ENCODE data around the gene NME4. TPM values are rescaled to one million over a fixed set of nuclear protein-coding genes. Genes with fewer than 3 reads are reported as not detected.

NME4 gene
- total RNA-seq, 2 donors from 2014 or later = 68.7 to 91.2 TPM

GRCh38 chr16:398561-399339 lies 1.8 kb downstream of the NME4 start:
- H3K27me3 ChIP-seq (replicated peaks; ENCODE audit: insufficient read depth) = no peaks in the 10 kb centered on the region
- ATAC-seq (ENCODE audit: insufficient number of reproducible peaks, low FRiP score, low read depth) = no peak
- DNase-seq (ENCODE audit: low spot score) = no peak
- no peaks in the 10 kb centered on the region for H3K9me3 ChIP-seq
- H3K36me3 ChIP-seq = no peaks in the 10 kb centered on the region
- H3K27ac ChIP-seq = peak overlapping the region; percentile 77 to 81
- TF ChIP-seq CTCF (IDR thresholded peaks at IDR 0.05) = no peak
- peaks cover 0 to 31% of the 10 kb centered on the region in 2 donors for H3K4me1 ChIP-seq (ENCODE audit: control insufficient read depth in 1 of 2, low read depth in 2 of 2)
- H3K4me3 ChIP-seq = no peak overlapping the region

DNA sequence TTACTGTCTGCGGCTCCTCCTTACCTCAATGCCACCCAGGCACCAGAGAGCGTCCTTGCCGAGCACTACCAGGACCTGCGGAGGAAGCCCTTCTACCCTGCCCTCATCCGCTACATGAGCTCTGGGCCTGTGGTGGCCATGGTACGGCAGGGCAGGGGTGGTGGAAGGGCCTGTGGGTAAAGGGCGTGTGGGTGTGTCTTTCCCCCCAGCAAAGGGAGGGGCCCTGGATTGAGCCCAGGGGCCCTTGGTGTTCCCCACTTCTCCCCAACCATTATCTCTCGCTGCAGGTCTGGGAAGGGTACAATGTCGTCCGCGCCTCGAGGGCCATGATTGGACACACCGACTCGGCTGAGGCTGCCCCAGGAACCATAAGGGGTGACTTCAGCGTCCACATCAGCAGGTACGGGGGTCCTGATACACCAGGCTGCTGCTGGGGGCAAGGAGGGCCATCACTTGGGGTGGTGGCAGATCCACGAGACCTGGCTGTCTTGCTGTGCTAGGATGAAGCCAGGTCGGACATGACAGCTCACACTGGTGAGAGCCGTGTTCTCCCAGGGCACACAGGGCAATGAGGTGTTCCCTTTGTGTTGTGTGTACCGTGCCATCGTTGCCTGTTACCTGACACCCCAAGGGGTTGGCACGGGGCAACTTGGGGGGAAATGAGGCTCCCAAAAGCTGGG lies 2.5 kb downstream of the NME4 start:
- Histone ChIP-seq H3K9me3 (no peaks in the 10 kb centered on the region), H3K27me3 (replicated peaks; ENCODE audit: insufficient read depth) (no peaks in the 10 kb centered on the region), H3K27ac (no peak overlapping the region), H3K36me3 (no peaks in the 10 kb centered on the region), H3K4me3 (no peak overlapping the region), H3K4me1 (ENCODE audit: control insufficient read depth in 1 of 2, low read depth in 2 of 2) (peaks cover 0 to 31% of the 10 kb centered on the region in 2 donors)
- DNase-seq (ENCODE audit: low spot score) (no peak), ATAC-seq (ENCODE audit: insufficient number of reproducible peaks, low FRiP score, low read depth) (no peak)
- TF ChIP-seq CTCF (IDR thresholded peaks at IDR 0.05) = no peak

GRCh38 chr16:400061-400591 lies 3.1 kb downstream of the NME4 start:
- Histone ChIP-seq H3K9me3 (no peaks in the 10 kb centered on the region), H3K27ac (peak overlapping the region in 1 of 2 donors; percentile 76), H3K4me1 (ENCODE audit: control insufficient read depth in 1 of 2, low read depth in 2 of 2) (peaks cover 0 to 31% of the 10 kb centered on the region in 2 donors), H3K27me3 (replicated peaks; ENCODE audit: insufficient read depth) (no peaks in the 10 kb centered on the region), H3K4me3 (peak overlapping the region; percentile 99), H3K36me3 (no peaks in the 10 kb centered on the region)
- ATAC-seq (ENCODE audit: insufficient number of reproducible peaks, low FRiP score, low read depth) = no peak
- no peak for TF ChIP-seq CTCF (IDR thresholded peaks at IDR 0.05)
- no peak for DNase-seq (ENCODE audit: low spot score)

DNA sequence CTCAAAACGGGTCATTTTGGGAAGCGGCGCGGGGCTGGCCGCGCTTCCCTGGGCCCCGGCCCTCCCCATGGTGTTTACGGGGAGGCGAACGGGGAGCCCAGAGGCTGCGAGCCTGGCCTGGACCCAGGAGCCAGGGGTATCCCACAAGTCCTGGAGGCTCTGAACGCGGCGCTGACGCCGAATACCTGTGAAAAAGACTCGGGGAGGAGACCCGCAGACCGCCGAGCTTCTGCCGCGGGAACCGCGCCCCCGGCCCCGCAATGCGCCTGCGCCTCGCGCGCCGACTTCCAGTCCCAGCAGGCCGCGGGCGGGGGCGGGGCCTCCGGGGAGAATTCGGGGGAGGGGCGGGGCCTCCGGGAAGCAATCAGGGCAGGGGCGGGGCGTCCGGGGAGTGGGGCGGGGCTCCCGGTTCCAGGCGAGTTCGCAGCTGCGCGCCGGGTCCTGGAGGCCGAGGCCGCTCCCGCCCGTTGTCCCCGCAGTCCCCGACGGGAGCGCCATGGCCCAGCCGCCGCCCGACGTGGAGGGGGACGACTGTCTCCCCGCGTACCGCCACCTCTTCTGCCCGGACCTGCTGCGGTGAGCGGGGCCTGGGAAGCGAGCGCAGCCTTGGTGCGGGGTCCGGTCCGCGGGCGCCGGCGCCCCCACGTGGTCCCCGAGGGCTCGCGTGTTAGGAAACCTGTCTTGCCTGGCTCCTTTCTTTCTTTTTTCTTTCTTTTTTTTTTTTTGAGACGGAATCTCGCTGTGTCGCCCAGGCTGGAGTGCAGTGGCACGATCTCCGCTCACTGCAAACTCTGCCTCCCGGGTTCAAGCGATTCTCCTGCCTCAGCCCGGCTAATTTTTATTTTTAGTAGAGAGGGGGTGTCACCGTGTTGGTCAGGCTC lies 4.7 kb downstream of the NME4 start, which contains the start of gene DECR2:
Gene DECR2, plus strand, starts transcription at position 418 of the 881 bp plus-strand sequence. Its CDS starts 79 bp downstream, at position 497.
- DNase-seq (ENCODE audit: low spot score) (peak; percentile 86), ATAC-seq (ENCODE audit: insufficient number of reproducible peaks, low FRiP score, low read depth) (peak; percentile 76)
- peak; percentile 44 for TF ChIP-seq CTCF (IDR thresholded peaks at IDR 0.05)
- peak within 1 kb of the TSS; percentile 99 for H3K4me3 ChIP-seq
- no peaks in the 10 kb centered on the region for H3K36me3 ChIP-seq
- peaks cover 0 to 31% of the 10 kb centered on the region in 2 donors for H3K4me1 ChIP-seq (ENCODE audit: control insufficient read depth in 1 of 2, low read depth in 2 of 2)
- H3K27me3 ChIP-seq (replicated peaks; ENCODE audit: insufficient read depth) = no peaks in the 10 kb centered on the region
- H3K27ac ChIP-seq = peak within 1 kb of the TSS; percentile 84 to 91
- no peaks in the 10 kb centered on the region for H3K9me3 ChIP-seq

Data from thoracic aorta (tissue), 2 donors.